IPS-11a (cell line): ENCODE measurements around the gene LRRC4.

ENCODE experiments used
- H3K4me3 ChIP-seq: one replicate; pipeline ENCODE4 v1.5.1; 2013; ENCODE audit warnings: low read depth, low read length, control low read depth

LRRC4 gene

GRCh38 chr7:128059143-128059988 is 28.1 kb upstream of the LRRC4 start:
- no peak overlapping the region for H3K4me3 ChIP-seq

GRCh38 chr7:128057909-128058308 is 26.7 kb upstream of the LRRC4 start:
- H3K4me3 ChIP-seq, result no peak overlapping the region

GRCh38 chr7:128056901-128057300 is 25.7 kb upstream of the LRRC4 start:
- H3K4me3 ChIP-seq, result no peak overlapping the region

- no peak overlapping the region for H3K4me3 ChIP-seq
Measured at GRCh38 chr7:128055637-128056036, 24.4 kb upstream of the LRRC4 start.

GRCh38 chr7:128054511-128054910 is 23.3 kb upstream of the LRRC4 start:
- H3K4me3 ChIP-seq, result no peak overlapping the region

GRCh38 chr7:128053991-128054390 is 22.8 kb upstream of the LRRC4 start:
- H3K4me3 ChIP-seq, result no peak overlapping the region

- H3K4me3 ChIP-seq, result no peak overlapping the region
Measured at GRCh38 chr7:128053023-128053422, 21.8 kb upstream of the LRRC4 start.

GRCh38 chr7:128052404-128052803 is 21.2 kb upstream of the LRRC4 start:
- no peak overlapping the region for H3K4me3 ChIP-seq

- H3K4me3 ChIP-seq, result no peak overlapping the region
Measured at GRCh38 chr7:128045766-128046165, 14.5 kb upstream of the LRRC4 start.

GRCh38 chr7:128045158-128045557 is 13.9 kb upstream of the LRRC4 start:
- H3K4me3 ChIP-seq, result no peak overlapping the region

- no peak overlapping the region for H3K4me3 ChIP-seq
Measured at GRCh38 chr7:128044064-128044463, 12.8 kb upstream of the LRRC4 start.

GRCh38 chr7:128042012-128042411 is 10.8 kb upstream of the LRRC4 start:
- H3K4me3 ChIP-seq, result no peak overlapping the region

GRCh38 chr7:128041203-128041602 is 10.0 kb upstream of the LRRC4 start:
- H3K4me3 ChIP-seq, result no peak overlapping the region

GRCh38 chr7:128040205-128040604 is 9.0 kb upstream of the LRRC4 start:
- no peak overlapping the region for H3K4me3 ChIP-seq

GRCh38 chr7:128039544-128039953 is 8.3 kb upstream of the LRRC4 start:
- no peak overlapping the region for H3K4me3 ChIP-seq

- H3K4me3 ChIP-seq, result no peak overlapping the region
Measured at GRCh38 chr7:128037880-128038619, 6.8 kb upstream of the LRRC4 start.

- H3K4me3 ChIP-seq, result no peak overlapping the region
Measured at GRCh38 chr7:128037081-128037480, 5.8 kb upstream of the LRRC4 start.

GRCh38 chr7:128036226-128036940 is 5.1 kb upstream of the LRRC4 start:
- H3K4me3 ChIP-seq, result no peak overlapping the region

GRCh38 chr7:128035712-128036111 is 4.5 kb upstream of the LRRC4 start:
- no peak overlapping the region for H3K4me3 ChIP-seq

- H3K4me3 ChIP-seq, result no peak overlapping the region
Measured at GRCh38 chr7:128034825-128035224, 3.6 kb upstream of the LRRC4 start.

- no peak overlapping the region for H3K4me3 ChIP-seq
Measured at GRCh38 chr7:128033246-128033645, 2.0 kb upstream of the LRRC4 start.
